Psoas muscle (tissue), 8 donors: ENCODE data around the gene STX11. TPM values are rescaled to one million over a fixed set of nuclear protein-coding genes. Genes with fewer than 3 reads are reported as not detected.
A peak's percentile ranks its signal among the peaks of the same experiment; 100 is the strongest.

Experiments used
- ATAC-seq, 4 donors: fragments of 200-7000 bp; cut with Tn5 transposase; one replicate each; pipeline ENCODE4 v1.9.1; 2020; ENCODE audit warnings: moderate library complexity in 3 of 4, mild to moderate bottlenecking in 2 of 4
- DNase-seq, 2 donors: peaks; one replicate each; pipeline ENCODE4 v3.0.0-alpha.2; 2020
- H3K27ac ChIP-seq: fragments of 200-600 bp; one replicate; pipeline ENCODE4 v1.8.0; 2022
- H3K27me3 ChIP-seq, 3 donors: fragments of 200-600 bp in 1 of 3; one replicate each; pipeline versions ENCODE4 v1.6.1 to v1.8.0; 2013 to 2022; ENCODE audit warnings: low read length in 2 of 3, mild to moderate bottlenecking in 2 of 3, moderate library complexity in 1 of 3; ENCODE audit not compliant: insufficient read depth in 3 of 3
- H3K36me3 ChIP-seq, 2 donors: fragments of 200-600 bp in 1 of 2; one replicate each; pipeline versions ENCODE4 v1.6.1 to v1.8.0; 2013 to 2022; ENCODE audit warnings: low read depth in 1 of 2, mild to moderate bottlenecking in 1 of 2, moderate library complexity in 1 of 2; ENCODE audit not compliant: insufficient read depth in 1 of 2
- H3K4me1 ChIP-seq: fragments of 200-600 bp; one replicate; pipeline ENCODE4 v1.8.0; 2022
- H3K4me3 ChIP-seq: fragments of 200-600 bp; one replicate; pipeline ENCODE4 v1.8.0; 2022; ENCODE audit warnings: mild to moderate bottlenecking
- H3K9me3 ChIP-seq: fragments of 200-600 bp; one replicate; pipeline ENCODE4 v1.8.0; 2022
- WGBS, 3 donors: extraction: QIAGEN DNeasy Blood & Tissue Kit; methylation state at CpG; one replicate each; pipeline versions ENCODE4 v1.1.6 to v1.1.7; 2013; 5-methylcytosine and 5-hydroxymethylcytosine counted together
- intact Hi-C, 2 donors: fragments of 100-400 bp; cut with DNase I; formaldehyde crosslinking; loops; one replicate each; pipeline versions ENCODE4 v1.11.0 to v1.14.2; 2022
- polyA plus RNA-seq, 3 donors: library from polyadenylated mRNA; stranded (reverse); fragments of 200-250 nt; gene quantifications; one replicate each; pipeline ENCODE4 v1.2.3, GENCODE V29; 2013
- total RNA-seq, 4 donors: library from RNA; stranded (reverse); fragmentation: NEBNext Ultra II Directional in 2 of 4; extraction: Animal tissue kit (Norgen Biotek cat#: 25700) in 2 of 4; gene quantifications; one replicate each; pipeline versions ENCODE4 v1.2.1 to v1.2.4, GENCODE V29; 2021 to 2023
- TF ChIP-seq, protein P1 (sequence below): fragments of 200-600 bp; IDR thresholded peaks from one replicate; pipeline ENCODE4 v1.8.0; 2022; ENCODE audit warnings: antibody characterized with exemption
- donor health status: healthy with polysubstance abuse.
- donor health status: DM: no; HTN: no; CAD: no; lungs with moderate emphysema.
- donor health status: Bipolar disorder and iron deficiency.
- donor health status: healthy.
- donor health status: DM: yes; HTN: yes; CAD: no.
- donor health status: DM: no; HTN: no; CAD: no.
- donor health status: DM: no; HTN: no; CAD: no.
- donor health status: DM: yes; HTN: yes; CAD: no.

The STX11 gene
- total and polyA plus RNA-seq, 7 donors: 1.2 to 4.6 (median 1.4) TPM

DNA sequence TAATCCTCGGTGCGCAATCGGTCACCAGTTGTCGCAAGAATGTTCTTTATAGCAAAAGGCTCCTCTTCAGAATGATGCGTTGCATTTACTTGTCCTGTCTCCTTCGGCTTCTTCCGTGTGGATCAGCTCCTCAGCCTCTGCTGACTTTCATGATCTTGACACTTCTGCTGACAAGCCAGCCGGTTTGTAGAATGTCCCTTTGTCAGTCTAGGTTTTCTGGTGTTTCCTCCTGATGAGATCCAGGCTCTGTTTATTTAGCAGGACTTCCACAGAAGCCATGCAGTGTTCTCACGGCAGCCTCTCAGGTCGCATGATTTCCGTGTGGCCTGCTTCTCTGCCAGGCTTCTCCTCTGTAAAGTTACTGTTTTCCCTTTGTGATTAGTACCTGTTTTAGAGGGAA is 66.9 kb downstream of the STX11 start:
- peaks cover 14% of the 10 kb centered on the region for H3K4me1 ChIP-seq
- no peaks in the 10 kb centered on the region for H3K27me3 ChIP-seq
- TF ChIP-seq, protein P1, sequence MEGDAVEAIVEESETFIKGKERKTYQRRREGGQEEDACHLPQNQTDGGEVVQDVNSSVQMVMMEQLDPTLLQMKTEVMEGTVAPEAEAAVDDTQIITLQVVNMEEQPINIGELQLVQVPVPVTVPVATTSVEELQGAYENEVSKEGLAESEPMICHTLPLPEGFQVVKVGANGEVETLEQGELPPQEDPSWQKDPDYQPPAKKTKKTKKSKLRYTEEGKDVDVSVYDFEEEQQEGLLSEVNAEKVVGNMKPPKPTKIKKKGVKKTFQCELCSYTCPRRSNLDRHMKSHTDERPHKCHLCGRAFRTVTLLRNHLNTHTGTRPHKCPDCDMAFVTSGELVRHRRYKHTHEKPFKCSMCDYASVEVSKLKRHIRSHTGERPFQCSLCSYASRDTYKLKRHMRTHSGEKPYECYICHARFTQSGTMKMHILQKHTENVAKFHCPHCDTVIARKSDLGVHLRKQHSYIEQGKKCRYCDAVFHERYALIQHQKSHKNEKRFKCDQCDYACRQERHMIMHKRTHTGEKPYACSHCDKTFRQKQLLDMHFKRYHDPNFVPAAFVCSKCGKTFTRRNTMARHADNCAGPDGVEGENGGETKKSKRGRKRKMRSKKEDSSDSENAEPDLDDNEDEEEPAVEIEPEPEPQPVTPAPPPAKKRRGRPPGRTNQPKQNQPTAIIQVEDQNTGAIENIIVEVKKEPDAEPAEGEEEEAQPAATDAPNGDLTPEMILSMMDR: no peak
- 52 to 62% (median 55%) methylated on average over 11 of the region's 11 CpGs for WGBS, 3 donors
- intact Hi-C loops: loop anchor here (2.0 to 10.0 kb wide), 6 partner anchors 50 to 258 kb away; partner anchors contain the start of genes SF3B5 (in 1 of the 2), STX11 (in 1 of the 2) and UTRN (in 1 of the 2)
- no peaks in the 10 kb centered on the region for H3K36me3 ChIP-seq
- no peak for ATAC-seq
- peak overlapping the region; percentile 79 for H3K4me3 ChIP-seq
- no peak for DNase-seq
- peak overlapping the region; percentile 82 for H3K27ac ChIP-seq
- peaks cover 8% of the 10 kb centered on the region for H3K9me3 ChIP-seq

DNA sequence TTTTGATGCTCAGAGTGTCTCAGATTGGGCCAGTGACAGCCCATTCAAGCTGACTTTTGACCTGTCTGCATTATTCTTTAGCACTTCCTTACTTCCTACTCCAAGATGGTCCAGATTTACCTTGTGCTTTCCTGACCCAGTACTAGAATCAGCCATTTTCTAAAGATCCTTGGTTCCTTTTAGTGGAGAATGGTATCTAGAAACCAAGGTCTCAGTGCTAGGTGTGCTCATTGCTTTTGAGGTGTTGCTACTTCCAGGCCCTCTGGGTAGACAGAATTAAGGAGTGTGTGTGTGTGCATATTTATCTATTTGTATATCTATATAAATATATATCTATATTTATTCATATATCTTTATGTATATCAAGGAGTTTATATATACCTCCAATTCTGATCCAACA is 67.5 kb downstream of the STX11 start:
- ATAC-seq: no peak
- Histone ChIP-seq H3K4me1 (peaks cover 14% of the 10 kb centered on the region), H3K9me3 (peaks cover 8% of the 10 kb centered on the region), H3K36me3 (no peaks in the 10 kb centered on the region), H3K27ac (no peak overlapping the region), H3K27me3 (no peaks in the 10 kb centered on the region), H3K4me3 (no peak overlapping the region)
- no peak for DNase-seq
- intact Hi-C loops: loop anchor here (2.0 to 10.0 kb wide), 6 partner anchors 49 to 257 kb away; partner anchors contain the start of genes SF3B5 (in 1 of the 2), STX11 (in 1 of the 2) and UTRN (in 1 of the 2)
- TF ChIP-seq, protein P1: no peak

DNA sequence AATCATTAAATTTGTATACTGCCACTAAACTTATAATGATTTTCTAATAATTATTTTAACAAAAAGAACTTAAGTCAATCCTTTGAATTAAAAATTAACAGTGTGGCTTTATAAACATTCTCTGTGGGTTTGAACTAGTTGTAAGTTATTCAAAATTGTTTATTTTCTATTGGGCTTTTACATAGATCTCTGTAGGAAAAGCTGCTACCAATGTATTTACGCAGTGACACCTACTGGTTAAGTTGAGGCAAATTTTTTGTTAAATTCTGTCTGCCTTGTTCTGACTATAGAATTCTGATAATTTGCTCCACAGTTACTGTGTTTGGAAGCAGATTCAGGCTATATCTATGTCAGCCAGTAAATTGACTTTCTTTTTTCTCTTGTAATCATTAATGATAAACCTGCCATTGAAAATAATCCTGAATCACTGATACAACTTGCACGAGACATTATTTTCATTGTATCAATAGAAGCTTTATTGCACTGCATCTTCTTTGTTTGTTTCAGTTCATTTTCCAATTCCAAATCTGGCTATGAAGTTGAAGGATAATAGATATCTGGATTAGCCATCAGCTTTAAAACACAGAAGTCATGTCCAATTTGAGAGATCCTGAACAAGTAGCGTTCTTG is 68.9 kb downstream of the STX11 start:
- Histone ChIP-seq H3K27ac (no peak overlapping the region), H3K9me3 (peaks cover 1% of the 10 kb centered on the region), H3K27me3 (no peaks in the 10 kb centered on the region), H3K4me1 (peaks cover 14% of the 10 kb centered on the region), H3K4me3 (no peak overlapping the region), H3K36me3 (no peaks in the 10 kb centered on the region)
- intact Hi-C loops: loop anchor here in 1 of 2 donors (5.0 to 10.0 kb wide), 3 partner anchors 68 to 256 kb away; partner anchors contain the start of genes SF3B5 and UTRN
- TF ChIP-seq, protein P1: peak; percentile 61
- WGBS, 3 donors: 73 to 77% (median 75%) methylated on average over 3 of the region's 3 CpGs
- no peak for DNase-seq
- ATAC-seq: no peak

DNA sequence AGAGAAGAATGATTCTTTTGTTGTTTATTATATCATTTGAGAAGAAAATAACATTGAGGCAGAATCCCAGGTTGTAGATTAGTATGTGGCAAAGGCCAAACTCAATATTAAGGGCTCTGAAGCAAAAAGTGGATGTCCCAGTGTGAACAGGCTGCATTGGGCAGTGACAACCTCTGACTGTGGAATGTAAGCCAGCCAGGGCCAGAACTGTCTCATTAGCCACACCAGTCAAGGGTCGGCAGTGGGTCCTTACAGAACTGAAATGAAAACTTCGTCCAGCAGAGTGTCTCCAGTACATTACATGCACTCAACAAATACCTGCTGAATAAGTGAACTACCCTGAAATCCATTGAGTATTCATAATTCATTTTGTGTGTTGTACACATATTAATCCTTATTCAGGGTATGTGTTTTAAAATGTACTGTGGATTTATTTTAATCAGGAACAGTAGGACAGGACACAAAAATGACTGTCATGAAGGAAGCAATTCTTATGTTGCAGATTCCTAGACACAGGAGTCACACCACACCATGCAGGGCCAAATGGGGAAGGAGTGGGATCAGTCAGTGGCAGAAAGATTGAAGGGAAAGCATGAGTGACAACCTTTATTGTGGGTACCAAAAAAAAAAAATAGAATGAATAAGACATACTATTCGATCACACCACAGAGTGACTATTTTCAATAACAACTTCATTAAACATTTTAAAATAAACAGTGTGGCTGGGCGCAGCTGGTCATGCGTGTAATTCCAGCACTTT is 69.9 kb downstream of the STX11 start:
- intact Hi-C loops: no loop called here
- no peaks in the 10 kb centered on the region for H3K9me3 ChIP-seq
- H3K4me3 ChIP-seq: no peak overlapping the region
- H3K4me1 ChIP-seq: peaks cover 9% of the 10 kb centered on the region
- no peak overlapping the region for H3K27ac ChIP-seq
- DNase-seq (no peak), ATAC-seq (no peak)
- 84 to 94% (median 86%) methylated on average over 5 of the region's 5 CpGs for WGBS, 3 donors
- no peaks in the 10 kb centered on the region for H3K27me3 ChIP-seq
- no peaks in the 10 kb centered on the region for H3K36me3 ChIP-seq
- TF ChIP-seq, protein P1: no peak
